Measurements from ENCODE around the gene CNTNAP2.

Gene CNTNAP2

DNA sequence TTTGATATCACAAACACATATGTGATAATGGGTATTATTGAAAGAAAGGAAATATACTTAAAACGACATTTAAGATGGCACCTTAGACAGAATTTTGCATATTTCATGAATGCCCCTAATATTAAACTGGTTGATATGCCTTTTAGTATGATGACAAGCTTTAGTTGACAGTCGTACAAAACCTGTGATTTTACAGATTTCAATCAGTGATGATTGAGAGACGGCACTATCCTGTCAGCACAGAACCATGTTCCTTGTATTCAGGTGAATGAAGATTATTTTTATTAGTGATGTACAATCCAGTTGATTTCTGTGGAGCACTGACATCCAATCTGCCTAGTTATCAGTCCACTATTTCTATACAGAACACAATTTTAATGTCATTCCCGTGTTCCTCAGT lies 333.0 kb downstream of the CNTNAP2 start:
- DNase-seq, result no peak

DNA sequence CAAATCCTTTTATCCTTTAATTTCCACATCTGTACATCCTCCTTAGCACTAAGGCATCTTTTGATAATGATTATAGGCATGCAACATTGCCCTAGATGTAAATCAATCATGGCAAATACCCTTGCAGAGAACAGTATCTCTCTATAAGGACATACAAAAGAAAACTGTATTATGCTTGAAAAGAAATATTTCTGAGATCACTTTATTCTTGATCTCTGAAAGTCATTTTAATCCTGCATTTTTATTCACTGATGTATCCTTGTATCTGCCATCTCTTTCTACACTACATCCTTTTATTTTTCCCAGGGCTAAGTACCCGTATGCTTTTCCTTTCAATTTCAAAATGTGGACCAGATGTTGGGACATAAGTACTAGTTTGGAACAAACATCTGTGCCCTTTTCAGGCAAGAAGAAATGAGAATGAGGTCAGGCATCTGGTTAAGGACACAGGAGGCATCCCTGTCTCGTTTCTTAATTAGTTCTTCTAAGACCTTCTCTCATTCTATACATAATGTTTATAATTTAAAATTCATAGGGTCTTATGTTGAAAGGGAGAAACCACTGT lies 338.6 kb downstream of the CNTNAP2 start:
- no peak for DNase-seq

DNA sequence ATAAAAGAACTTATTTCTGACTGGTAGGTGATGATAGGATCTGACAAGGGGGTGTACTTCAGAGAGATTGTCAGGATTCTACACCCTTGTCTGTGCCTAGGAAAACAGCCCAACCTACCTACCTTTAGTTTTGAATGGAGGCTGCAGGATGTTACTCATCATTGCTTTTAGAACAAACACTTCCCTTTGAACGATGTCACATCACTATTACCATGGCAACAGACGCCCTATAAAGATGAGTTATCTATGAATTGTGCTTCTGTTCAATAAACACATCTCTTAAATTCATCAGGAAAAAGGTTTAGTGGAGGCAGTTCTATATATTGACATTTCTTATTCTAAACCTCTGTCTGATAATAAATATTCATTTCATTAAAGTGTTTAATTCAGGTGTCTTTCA lies 362.4 kb downstream of the CNTNAP2 start:
- no peak for DNase-seq

DNA sequence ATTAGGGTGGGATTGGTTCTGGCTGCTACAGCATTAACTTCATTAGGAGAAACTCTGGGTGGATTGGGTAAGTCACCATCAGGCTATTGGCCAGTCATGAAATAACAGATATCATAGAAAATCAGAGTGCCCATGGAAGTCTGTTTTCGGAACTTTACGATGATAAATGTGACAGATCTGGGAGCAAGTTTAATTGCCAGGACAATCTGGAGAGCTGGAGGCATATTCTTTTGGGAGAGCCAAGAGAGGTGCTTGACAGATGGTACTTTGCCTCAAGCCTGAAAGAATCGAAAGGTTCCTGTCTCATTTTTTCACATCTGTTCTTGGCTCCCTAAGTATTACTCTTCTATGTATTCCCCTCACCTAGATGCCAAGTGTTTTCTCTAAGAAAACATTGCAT lies 369.9 kb downstream of the CNTNAP2 start:
- no peak for DNase-seq

DNA sequence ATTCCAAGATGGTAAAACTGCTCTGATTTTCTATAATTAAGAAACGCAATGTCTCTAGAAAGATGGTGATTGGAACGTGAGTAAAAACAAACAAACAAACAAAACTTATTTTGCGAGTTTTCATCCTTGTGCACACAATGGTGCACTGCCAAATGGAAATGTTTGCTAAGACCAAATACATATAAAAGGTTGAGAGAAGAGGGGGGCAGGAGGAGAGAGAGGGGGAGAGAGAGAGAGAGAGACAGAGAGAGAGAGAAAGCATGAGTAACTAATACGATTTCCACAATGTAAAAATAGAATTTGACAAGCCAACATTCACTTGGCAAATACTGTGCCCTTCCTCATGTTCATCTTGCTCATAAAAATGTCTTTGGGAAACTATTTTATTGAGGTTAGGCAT lies 375.4 kb downstream of the CNTNAP2 start:
- no peak for DNase-seq

DNA sequence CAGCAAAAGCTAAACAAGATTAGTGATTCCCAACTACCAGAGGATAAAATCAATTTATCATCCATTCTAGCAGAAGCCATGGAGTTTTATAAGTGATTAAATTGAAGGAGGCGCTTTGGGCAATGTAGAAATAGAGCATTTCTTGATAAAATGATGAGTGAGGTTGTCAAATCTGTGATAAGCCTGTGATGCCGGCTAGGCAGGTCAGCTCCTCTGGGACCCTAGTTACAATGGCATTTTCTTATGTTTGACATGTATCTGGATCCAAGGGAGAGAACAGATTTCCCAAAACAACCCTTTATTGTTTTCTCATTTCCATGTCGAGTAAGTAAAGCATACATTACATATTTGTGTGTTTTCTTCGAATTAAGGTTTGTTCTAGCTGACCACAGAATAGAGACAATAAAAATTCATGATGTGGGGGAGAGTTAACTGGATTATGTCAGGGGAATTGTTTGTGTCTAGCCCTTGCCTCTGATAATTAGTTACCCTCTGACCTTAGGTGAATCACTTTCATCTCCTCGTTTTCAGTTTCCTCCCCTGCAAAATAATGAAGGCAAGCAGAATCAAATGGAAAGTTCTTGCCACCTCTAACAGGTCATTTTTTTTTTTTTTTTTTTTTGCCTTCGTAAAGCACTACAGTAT lies 378.5 kb downstream of the CNTNAP2 start:
- DNase-seq, result no peak

DNA sequence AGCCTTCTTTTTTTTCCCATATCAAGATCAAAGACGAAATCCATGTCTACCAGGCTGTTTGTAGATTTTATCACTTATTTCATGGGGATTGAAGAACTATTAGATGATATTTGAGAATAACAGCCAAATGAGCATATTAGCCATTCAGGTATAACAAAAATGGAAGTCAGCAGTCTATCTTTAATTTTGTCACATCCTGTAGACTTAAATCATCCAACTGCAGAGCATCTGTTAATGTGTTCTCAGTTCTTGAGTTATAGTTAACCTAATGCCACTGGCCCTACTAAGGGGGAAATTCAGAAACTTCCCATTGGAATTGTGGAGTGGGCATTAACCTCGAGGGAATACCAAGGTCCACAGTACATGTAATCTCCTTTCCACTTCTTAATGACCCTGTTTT lies 380.1 kb downstream of the CNTNAP2 start:
- DNase-seq, result no peak

DNA sequence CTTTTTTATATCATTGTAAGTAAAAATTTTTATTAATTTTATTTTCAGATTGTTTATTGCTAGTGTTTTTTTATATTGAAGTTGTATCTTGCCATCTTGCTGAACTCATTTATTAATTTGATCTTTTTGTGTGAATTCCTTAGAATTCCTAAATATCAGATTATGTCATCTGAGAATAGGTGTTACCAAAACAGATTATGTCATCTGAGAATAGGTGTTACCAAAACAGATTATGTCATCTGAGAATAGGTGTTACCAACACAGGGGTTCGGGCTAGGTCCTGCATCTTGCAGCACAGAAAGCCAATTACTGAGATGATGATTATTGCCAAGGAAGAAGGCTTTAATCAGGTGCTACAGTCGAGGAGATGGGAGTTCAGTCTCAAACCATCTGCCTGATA lies 383.4 kb downstream of the CNTNAP2 start:
- DNase-seq, result no peak

DNA sequence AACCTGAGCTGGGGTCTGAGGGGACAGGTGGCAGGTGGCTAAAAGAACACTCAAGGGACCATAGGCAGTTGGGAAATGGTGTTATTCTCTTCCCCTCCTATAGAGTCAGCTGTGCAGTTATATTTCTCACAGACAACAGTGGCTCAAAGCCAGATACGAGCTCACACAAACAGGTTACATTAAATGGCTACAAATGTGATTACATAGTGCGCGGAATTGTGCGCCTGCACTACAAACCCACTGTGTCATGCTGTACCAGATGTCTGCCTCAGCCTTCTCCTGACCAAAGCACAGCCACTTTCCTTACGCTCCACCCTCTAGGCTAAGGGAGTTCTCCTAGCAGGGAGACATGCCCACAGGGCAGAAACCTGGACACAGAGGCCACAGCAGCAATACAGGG lies 387.2 kb downstream of the CNTNAP2 start:
- DNase-seq, result no peak

DNA sequence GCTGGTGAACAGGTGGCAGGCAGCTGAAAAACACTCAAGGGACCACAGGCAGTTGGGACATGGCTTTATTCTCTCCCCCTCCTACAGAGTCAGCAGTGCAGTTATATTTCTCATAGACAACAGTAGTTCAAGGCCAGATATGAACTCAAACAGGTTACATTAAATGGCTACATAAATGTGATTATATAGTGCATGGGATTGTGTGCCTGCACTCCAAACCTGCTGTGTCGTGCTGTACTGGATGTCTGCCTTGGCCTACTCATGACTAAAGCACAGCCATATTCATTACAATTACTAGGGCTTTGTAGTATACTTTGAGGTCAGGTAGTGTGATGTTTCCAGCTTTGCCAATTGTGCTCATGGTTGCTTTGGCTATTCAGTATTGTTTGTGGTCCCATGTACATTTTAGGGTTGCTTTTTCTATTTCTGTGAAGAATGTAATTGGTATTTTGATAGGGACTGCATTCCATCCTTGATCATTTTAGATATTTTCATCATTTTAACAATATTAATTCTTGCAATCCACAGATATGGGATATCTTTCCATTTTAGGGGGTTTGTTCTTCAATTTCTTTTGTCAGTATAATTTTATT lies 393.6 kb downstream of the CNTNAP2 start:
- no peak for DNase-seq

DNA sequence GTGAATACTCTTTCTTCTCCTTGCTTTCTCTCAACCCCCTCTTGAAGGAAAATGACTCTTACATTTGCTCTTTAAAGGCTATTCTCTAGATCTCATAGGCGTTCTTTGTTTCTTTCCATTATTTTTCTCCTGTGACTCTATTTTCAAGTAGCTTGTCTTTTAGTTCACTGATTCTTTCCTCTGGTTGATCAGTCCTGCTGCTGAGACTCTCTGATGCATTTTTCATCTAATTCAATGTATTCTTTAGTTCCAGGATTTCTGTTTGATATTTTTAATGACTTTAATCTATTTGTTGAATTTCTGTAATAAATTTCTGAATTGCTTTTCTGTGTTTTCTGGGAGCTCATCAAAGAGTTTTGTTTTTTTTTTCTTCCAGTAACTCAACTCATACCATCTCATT lies 397.7 kb downstream of the CNTNAP2 start:
- DNase-seq, result no peak

DNA sequence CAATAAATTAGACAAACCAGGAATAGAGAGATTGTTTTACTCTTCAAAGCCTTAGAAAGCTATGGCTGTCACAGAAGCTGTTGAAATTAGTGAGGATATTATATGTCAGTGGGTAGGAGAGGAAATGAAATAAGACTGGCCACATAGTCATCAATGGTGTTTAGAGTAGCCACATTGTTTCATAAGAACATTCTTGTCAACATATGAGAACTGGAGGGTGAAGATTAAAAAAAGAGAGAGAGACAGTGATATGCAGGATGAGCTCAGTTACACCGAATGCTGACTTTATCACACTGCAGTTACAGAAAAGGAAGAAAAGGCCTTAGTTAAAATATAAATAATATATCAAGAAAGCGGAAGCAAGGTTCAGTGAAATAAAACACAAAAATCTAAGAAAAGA lies 412.0 kb downstream of the CNTNAP2 start:
- DNase-seq, result no peak

DNA sequence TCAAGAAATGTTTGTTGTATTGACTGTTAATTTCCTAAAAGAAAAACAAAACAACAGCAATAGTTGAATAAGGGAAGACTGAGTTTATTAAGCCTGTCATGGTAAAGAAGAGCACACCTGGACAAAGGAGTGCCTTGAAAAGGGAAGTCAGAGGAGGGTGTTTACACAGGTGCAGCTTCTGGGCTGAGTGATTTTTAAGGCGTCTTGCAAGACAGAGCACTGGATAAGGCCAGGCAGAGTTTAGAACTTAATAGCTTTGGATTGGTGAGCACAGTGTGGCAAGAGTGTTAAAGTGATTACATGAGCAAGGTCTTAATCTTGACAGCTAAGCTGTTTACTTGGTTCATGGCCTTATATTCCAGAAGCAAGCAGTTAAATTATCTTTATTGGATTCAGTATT lies 423.2 kb downstream of the CNTNAP2 start:
- no peak for DNase-seq

DNA sequence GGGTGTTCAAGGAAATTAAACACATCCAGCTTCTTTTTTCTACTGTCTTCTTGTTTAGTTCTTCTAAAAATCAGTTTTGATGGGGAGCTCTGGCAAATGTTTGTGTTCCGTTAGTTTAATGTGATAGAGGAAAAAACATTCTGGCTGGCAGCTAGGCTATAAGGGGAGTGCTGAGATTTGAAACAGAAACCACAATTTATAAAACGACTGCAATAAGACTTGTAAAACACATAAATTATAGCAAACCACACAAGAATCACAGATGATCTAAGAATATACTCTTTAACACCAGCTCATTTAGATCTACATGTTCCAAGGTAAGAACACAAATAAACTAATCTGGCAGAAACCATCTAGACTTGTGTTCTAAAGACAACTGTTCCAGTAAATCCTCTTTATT lies 425.5 kb downstream of the CNTNAP2 start:
- no peak for DNase-seq

DNA sequence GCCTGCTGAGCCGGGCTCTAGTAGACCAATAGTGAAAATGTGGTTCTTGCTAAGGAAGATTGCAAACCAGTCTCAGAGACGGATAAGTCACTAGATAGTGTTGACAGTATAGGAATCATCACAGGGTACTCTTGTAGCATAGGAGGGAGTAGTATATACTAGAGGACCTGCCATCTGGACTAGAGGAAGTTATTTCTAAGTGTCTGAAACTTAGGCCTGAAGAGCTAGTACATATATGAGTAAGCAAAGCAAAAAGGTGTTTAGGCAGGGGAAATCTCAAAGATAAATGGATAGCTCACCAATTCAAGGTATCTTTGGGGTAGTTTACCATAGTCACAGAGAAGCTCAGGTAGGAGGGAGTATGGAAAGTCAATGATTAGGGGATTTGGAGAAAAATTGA lies 428.1 kb downstream of the CNTNAP2 start:
- DNase-seq, result no peak

DNA sequence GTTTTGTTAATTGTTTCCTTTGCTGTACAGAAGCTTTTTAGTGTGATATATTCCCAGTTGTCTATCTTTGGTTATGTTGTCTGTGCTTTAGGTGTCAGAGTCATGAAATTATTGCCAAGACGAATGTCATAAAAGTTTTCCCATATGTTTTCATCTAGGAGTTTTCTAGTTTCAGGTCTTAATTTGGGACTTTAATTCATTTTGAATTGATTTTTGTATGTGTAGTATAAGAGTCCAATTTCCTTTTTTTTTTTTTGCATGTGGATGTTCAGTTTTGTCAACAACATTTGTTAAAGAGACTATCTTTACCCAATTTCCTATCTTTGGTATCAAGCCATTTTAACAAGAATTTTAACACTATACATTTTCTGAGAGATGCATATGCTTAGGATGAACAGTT lies 432.2 kb downstream of the CNTNAP2 start:
- no peak for DNase-seq

DNA sequence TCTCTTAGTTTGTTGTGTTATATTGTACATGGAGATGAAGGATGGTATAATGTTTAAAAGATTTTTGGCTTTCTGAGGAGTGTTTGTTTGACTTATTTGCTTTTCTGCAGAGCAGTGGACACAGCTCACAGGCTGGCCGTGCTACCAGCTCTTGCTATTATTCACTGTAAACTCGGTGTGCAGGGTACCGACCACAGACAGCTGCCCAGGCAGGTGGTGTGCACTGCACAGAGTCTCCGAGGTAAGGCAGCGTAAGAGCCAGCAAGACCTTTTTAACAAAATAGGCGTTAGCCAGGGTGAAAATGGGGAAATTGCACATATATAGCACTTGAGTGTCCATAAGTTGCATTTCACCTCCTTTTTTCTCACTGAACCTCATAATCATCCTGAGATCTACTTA lies 438.0 kb downstream of the CNTNAP2 start:
- DNase-seq, result no peak

DNA sequence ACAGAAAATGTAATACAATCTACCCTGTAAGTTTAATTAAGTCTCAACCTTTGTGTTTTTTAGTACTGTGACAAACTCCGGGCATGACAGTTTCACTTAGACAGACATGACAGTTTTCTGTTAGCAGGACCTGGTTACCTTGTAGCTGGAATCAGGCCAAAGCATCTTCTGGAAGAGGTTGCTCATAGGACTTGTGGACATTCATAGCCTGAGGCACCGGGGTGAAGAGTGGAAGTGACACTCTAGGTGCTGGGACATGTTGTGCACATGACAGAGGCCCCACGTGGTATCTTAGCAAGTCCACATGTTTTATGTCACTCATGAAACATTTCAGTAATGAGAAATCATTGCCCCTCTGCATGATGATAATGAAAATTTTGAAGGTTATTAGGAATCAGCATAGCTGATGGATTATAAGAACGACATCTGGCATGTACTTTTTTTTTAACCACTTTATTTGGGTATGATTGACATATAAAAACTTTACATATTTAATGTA lies 441.4 kb downstream of the CNTNAP2 start:
- no peak for DNase-seq

DNA sequence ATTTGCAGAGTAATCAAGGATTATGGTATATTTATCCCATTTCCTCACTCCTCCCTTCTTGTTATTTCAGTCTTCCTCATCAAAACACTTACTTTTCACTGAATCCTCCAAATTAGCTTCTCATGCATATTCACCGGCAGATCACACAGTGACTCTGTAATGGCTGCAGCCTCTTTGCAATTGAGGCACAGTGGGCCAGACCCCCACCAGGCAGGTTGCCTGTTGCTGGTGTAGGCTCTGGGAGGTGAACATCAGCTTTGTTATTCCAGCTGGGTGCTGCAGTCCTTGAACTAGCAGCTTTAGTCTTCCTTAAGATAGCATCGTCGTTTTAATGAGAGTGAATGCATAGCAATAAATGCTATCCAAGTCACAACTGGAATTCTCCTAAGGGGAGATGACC lies 449.3 kb downstream of the CNTNAP2 start:
- DNase-seq, result no peak

DNA sequence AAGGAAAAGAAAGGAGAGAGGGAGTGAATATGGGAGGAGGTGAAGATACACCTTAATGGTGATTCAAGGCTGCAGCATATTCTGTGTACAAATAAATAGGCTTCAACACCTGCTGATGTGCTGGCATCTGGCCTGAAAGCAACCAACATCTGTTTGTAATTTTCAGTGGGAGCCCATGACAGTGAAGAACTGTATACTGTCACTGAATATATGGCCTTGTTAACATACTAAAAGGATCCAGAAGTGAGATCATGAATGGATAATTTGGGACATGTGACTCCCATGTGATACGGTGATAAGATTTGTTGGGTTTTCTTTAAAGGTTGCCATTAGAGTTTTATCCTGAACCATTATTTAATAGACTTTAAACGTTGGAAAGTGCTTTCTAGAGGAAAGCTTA lies 459.3 kb downstream of the CNTNAP2 start:
- no peak for DNase-seq

DNA sequence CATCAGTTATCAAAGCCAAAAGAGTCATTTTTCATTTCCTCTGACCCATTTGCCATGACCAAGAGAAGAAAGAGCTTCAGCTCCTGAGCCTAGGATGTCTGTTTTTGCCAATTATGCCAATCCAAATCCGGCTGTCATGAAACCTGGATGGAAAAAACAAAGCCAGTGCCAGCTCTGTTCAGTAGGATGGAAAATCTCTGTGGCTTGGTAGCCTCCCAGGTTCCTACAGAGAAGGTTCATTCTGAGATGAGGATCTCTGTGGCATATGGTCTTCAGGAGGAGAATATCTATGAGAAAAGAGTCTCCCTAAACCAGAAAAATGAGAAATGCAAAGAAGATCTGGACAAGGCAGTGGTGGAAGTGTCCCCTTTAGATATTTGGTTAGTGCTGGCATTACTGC lies 475.4 kb downstream of the CNTNAP2 start:
- no peak for DNase-seq

DNA sequence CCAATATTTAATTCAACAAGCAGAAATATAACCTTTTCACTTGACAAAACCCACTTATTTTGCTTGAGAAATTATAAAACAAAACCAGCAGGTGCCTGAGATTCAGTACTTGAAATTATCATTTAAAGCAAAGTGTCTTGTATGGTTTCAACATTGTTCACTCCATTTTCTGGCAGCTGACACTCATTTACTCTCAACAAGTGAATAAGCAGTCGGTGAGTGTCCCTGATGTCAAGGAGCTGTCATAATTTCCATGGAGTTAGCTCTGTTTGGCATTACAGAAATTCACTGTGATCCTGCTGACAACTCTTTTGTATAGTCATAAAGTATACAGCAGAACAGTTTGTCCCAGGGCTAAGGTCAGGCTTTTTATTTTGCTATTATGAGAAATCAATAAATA lies 490.0 kb downstream of the CNTNAP2 start:
- DNase-seq, result no peak

DNA sequence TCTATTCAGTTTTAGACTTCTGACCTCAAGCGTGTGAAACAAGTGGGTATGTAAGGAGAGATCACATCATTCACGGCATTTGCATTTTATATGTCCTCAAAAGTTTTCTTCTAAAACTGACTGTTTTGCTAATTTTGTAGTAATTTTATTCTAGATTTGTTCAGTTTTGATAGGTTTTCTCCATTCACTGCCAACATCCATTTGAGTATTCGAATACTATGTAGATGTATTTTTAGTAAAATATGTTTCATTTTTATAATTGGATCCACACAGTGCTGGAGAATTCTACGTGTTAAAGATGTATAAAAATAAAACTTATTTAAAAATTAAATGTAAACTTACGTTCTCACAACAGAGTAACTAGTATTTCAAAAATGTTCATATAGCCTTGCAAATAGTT lies 503.0 kb downstream of the CNTNAP2 start:
- no peak for DNase-seq

DNA sequence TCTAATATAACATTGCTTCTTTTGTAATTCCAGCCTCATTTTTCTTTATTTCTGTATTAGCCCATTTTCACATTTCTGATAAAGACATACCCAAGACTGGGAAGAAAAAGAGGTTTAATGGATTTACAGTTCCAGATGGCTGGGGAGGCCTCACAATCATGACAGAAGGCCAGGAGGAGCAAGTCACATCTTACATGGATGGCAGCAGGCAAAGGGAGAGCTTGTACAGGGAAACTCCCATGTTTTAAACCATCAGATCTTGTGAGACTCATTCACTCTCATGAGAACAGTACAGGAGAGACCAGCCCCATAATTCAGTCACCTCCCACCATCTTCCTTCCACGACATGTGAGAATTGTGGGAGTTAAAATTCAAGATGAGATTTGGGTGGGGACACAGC lies 510.3 kb downstream of the CNTNAP2 start:
- DNase-seq, result no peak

Measured in right forelimb (tissue), 1 donor.